ENCODE data around the gene PDHB.
A peak's percentile ranks its signal among the peaks of the same experiment; 100 is the strongest.

Gene PDHB

GRCh38 chr3:58434990-58435389, 1.4 kb upstream of the PDHB start:
- DNase-seq: no peak

- no peak for DNase-seq
Observed at GRCh38 chr3:58434511-58434910, 879 bp upstream of the PDHB start.

- no peak for DNase-seq
Observed at GRCh38 chr3:58434168-58434504, 504 bp upstream of the PDHB start.

GRCh38 chr3:58432905-58433304, 727 bp downstream of the PDHB start:
- no peak for DNase-seq

GRCh38 chr3:58429657-58430056, 4.0 kb downstream of the PDHB start:
- DNase-seq: no peak

- no peak for DNase-seq
Observed at GRCh38 chr3:58427661-58428361, 5.8 kb downstream of the PDHB start.

GRCh38 chr3:58425782-58426181, 7.8 kb downstream of the PDHB start:
- no peak for DNase-seq

GRCh38 chr3:58424613-58425012, 9.0 kb downstream of the PDHB start:
- no peak for DNase-seq

GRCh38 chr3:58422756-58423325, 10.8 kb downstream of the PDHB start:
- DNase-seq: no peak

GRCh38 chr3:58421004-58421403, 12.6 kb downstream of the PDHB start:
- DNase-seq: no peak

- DNase-seq: no peak
Observed at GRCh38 chr3:58419780-58420507, 13.7 kb downstream of the PDHB start.

- DNase-seq: no peak
Observed at GRCh38 chr3:58418227-58418626, 15.4 kb downstream of the PDHB start.

GRCh38 chr3:58417075-58417474, 16.6 kb downstream of the PDHB start:
- DNase-seq: no peak

- no peak for DNase-seq
Observed at GRCh38 chr3:58416191-58416590, 17.4 kb downstream of the PDHB start.

- peak; percentile 41 to 47 for DNase-seq
Observed at GRCh38 chr3:58414538-58415197, 19.0 kb downstream of the PDHB start.

GRCh38 chr3:58411851-58412830, 21.5 kb downstream of the PDHB start:
- no peak for DNase-seq

- DNase-seq: no peak
Observed at GRCh38 chr3:58411036-58411435, 22.6 kb downstream of the PDHB start.

GRCh38 chr3:58409663-58410062, 24.0 kb downstream of the PDHB start:
- no peak for DNase-seq

GRCh38 chr3:58408906-58409305, 24.7 kb downstream of the PDHB start:
- no peak for DNase-seq

- no peak for DNase-seq
Observed at GRCh38 chr3:58404396-58404795, 29.2 kb downstream of the PDHB start.

GRCh38 chr3:58403513-58404109, 30.0 kb downstream of the PDHB start:
- no peak for DNase-seq

- DNase-seq: no peak
Observed at GRCh38 chr3:58398669-58399333, 34.8 kb downstream of the PDHB start.
